Measurements from ENCODE around the gene ANXA6. TPM values are rescaled to one million over a fixed set of nuclear protein-coding genes. Genes with fewer than 3 reads are reported as not detected.

The ANXA6 gene
- total RNA-seq, 1 experiment from 2014 or later: 98.7 TPM

DNA sequence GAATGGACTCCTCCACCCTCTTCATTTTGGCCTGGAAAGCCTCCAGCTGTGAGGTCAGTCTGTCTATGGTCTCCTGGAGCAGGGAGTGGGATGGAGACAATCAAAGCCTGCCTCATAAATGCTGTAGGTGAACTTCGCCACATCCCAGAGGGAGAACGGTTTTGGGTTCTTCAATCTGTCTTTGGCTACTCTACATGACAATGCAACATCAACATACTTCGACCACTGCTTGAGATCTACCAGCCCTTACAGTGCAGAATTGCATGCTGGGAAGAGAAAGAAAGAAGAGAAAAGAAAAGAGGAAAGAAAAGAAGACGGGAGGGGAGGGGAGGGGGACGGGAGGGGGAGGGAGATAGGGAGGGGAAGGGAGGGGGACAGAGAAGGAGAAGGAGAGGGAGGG is 28.5 kb upstream of the ANXA6 start:
- Histone ChIP-seq H2AFZ (ENCODE audit: low read length) (no peak overlapping the region), H3K18ac (ENCODE audit: insufficient read length, low read depth, low read length) (no peak overlapping the region), H2BK20ac (ENCODE audit: low read depth, low read length, poor library complexity, severe bottlenecking) (no peak overlapping the region), H3K23me2 (ENCODE audit: insufficient read length, low read depth, low read length, poor library complexity, severe bottlenecking) (no peaks in the 10 kb centered on the region), H4K20me1 (ENCODE audit: control insufficient read depth, insufficient read depth, insufficient read length) (no peaks in the 10 kb centered on the region), H3K56ac (ENCODE audit: insufficient read length, low read depth, low read length) (no peak overlapping the region), H3K79me2 (ENCODE audit: insufficient read depth, low read length) (no peaks in the 10 kb centered on the region), H4K8ac (replicated peaks; ENCODE audit: insufficient read length, low read depth, low read length) (no peak overlapping the region), H3K14ac (ENCODE audit: insufficient read depth, low read length) (no peak overlapping the region), H3T11ph (ENCODE audit: low read length) (no peak overlapping the region), H3K27ac (ENCODE audit: insufficient read length, low read depth, low read length) (no peak overlapping the region), H4K91ac (ENCODE audit: insufficient read length, low read depth, low read length) (no peak overlapping the region), H2BK5ac (ENCODE audit: insufficient read length, low read length) (no peak overlapping the region), H2BK120ac (ENCODE audit: low read depth, low read length, poor library complexity, severe bottlenecking) (no peak overlapping the region), H2BK12ac (ENCODE audit: insufficient read length, low read depth, low read length) (no peak overlapping the region), H2AK5ac (ENCODE audit: insufficient read length, low read length) (no peak overlapping the region), H3K79me1 (ENCODE audit: insufficient read depth, low read depth, low read length, poor library complexity, severe bottlenecking) (no peaks in the 10 kb centered on the region), H3K23ac (ENCODE audit: insufficient read length, low read depth, low read length) (no peak overlapping the region), H4K5ac (ENCODE audit: insufficient read length, low read depth, low read length) (no peak overlapping the region), H3K9me3 (ENCODE audit: control insufficient read depth, low read depth, low read length) (no peaks in the 10 kb centered on the region), H2BK15ac (ENCODE audit: low read depth, low read length) (no peak overlapping the region; the same call in 1 of the 2 replicates), H3K4me2 (ENCODE audit: insufficient read depth, insufficient read length, low read length) (no peak overlapping the region), H3K4me1 (ENCODE audit: insufficient read depth, low read length) (peaks cover 3% of the 10 kb centered on the region; the same call in 1 of the 2 replicates), H3K9ac (ENCODE audit: extremely low read depth, insufficient read length, low read length) (no peak overlapping the region), H3K4ac (ENCODE audit: low read depth, low read length) (no peak overlapping the region), H3K27me3 (ENCODE audit: insufficient read depth, low read length) (no peaks in the 10 kb centered on the region)
- WGBS (ENCODE audit: extremely low coverage, insufficient read length, low lambda C conversion rate): no CpG with 5 or more reads among the region's 5 CpGs
- TF ChIP-seq, protein P1, sequence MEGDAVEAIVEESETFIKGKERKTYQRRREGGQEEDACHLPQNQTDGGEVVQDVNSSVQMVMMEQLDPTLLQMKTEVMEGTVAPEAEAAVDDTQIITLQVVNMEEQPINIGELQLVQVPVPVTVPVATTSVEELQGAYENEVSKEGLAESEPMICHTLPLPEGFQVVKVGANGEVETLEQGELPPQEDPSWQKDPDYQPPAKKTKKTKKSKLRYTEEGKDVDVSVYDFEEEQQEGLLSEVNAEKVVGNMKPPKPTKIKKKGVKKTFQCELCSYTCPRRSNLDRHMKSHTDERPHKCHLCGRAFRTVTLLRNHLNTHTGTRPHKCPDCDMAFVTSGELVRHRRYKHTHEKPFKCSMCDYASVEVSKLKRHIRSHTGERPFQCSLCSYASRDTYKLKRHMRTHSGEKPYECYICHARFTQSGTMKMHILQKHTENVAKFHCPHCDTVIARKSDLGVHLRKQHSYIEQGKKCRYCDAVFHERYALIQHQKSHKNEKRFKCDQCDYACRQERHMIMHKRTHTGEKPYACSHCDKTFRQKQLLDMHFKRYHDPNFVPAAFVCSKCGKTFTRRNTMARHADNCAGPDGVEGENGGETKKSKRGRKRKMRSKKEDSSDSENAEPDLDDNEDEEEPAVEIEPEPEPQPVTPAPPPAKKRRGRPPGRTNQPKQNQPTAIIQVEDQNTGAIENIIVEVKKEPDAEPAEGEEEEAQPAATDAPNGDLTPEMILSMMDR (conservative IDR thresholded peaks at IDR 0.05): no peak
- no peak for DNase-seq
- Mint-ChIP-seq H3K27me3 (ENCODE audit: low read depth) (0 out of 2 replicates have a peak, but pooled peaks cover 2% of the 10 kb centered on the region), H3K27ac (no peak overlapping the region; a peak in 2 of 7 replicates), H3K36me3 (ENCODE audit: insufficient read depth in 1 of 3, low read depth in 3 of 3) (no peaks in the 10 kb centered on the region), H3K4me1 (peaks cover 11 to 17% of the 10 kb centered on the region in 2 experiments), H3K9me3 (peaks cover 0 to 2% of the 10 kb centered on the region in 2 experiments; a peak in 1 of 5 replicates), H3K4me3 (no peak overlapping the region)
